Measurements from ENCODE around the gene PAK6.

PAK6 gene

DNA sequence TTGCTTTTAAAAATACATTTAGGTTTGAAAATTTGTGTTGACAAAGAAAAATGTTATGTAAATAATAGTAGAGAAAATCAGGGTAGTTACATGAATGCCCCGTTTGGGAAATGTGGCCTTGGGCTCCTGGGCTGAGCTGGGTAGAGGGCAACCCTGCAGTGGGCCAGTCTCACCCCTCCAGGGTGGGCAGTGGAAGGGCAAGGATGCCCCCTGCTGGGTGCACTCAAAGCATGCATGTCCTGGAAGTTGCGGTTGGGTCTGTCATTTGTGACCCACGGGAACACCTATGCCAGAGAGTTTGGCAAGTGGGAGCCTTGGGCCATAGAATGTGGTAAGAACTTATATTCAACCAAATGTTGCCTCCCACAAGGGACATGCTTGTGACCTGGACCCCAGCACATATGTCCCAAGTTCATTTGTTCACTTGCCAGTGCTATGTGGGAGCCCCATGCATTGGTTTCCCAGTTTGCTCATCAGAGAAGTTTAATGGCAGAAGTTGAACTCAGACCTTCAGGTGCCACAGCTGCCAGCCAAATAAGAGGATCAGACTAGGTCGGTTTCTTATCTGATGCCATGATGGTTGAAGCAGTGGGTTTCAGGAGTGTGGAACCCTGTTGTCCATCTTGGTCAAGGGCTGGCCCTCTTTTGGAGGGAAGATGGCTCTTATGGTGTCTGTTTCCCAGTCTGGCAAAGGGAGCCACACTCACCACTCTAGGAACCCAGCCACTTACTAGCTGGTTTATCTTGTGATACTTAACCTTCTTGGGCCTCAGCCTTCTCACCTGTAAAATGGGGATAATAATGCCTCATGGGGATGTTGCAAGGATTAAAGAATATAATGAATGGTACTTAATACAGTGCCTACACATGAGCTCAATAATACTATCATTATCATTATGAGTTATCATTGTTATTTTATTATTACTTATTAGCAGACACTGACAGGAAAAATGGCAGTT, 71.4 kb downstream of the PAK6 start:
- no peak for DNase-seq (ENCODE audit: low spot score)

DNA sequence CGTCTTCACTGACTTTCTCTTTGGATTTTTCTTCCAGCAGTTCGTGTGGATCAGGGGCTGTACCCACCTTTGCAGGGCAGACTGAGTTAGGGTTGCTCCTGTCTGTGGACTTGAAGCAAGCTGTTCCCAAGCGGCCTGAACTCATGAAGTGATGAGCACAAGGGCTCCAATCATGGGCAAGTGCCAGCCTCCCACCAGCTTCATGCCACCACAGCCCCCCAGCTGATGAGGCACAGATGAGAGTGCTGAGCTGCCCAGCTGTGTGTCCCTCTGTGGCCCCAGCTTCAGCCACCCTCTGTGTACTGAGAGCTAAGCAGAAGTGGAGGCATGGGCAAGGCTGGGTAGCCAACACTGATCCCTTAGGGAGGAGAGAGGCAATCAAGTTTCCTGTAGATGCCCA, 72.1 kb downstream of the PAK6 start:
- no peak for DNase-seq (ENCODE audit: low spot score)

GRCh38 chr15:40312370-40313158, 73.7 kb downstream of the PAK6 start:
- DNase-seq (ENCODE audit: low spot score): no peak

DNA sequence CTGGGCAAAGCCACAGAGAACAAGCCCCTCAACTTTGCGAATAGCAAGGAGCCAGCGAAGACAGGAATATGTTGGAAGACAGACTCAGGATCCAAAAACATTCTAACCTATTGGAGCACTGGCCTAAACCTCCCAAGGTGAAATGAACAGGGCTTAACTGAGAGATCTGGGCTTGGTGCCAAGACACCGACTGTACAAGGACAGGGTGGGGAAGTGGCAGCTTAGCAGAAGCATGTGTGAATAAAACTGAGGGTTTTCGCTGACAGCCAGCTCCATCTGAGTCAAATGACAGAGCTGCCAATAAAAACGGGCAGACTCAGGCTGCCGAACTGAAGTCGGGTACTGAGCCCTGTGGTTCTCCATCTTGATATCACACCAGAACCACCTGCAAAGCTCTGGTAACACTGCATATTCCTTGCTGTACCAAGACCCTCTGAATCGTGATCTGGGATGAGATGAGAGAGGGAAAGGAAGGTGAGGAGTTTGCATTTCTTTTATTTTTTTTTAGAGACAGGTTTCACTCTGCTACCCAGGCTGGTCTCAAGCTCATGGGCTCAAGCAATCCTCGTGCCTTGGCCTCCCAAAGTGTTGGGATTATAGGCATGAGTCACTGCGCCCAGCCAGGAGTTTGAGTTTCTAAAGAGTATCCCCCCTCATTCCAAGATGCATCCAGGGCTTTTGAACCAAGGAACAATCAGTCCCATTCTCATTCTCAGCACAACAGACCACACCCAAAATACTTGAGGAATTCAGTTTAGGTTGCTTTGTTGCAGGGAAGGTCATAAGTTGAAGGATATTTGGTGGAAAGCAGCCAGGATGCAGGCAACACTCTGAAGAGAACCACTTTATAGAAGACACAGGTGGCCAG, 74.9 kb downstream of the PAK6 start:
- DNase-seq (ENCODE audit: low spot score): no peak

- no peak for DNase-seq (ENCODE audit: low spot score)
Observed at GRCh38 chr15:40314723-40315276, 75.9 kb downstream of the PAK6 start.

DNA sequence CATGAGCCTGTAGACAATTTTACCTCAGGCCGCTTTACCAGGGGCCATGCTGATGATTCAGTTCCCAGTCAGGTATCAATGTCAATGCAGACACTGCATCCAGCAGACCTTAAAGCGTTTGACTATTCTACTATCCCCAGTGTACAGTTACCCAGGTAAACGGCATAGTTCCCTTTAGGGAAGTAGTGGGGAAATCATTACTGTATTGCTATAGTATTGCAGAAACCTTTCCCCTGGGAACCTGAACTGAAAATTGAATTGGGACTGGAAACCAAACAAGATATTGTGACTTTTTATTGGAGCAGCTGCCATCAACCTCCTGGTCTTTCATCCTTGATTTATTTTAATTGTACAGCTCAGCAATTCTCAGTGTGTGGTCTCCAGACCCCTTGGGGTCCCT, 78.1 kb downstream of the PAK6 start:
- no peak for DNase-seq (ENCODE audit: low spot score)

DNA sequence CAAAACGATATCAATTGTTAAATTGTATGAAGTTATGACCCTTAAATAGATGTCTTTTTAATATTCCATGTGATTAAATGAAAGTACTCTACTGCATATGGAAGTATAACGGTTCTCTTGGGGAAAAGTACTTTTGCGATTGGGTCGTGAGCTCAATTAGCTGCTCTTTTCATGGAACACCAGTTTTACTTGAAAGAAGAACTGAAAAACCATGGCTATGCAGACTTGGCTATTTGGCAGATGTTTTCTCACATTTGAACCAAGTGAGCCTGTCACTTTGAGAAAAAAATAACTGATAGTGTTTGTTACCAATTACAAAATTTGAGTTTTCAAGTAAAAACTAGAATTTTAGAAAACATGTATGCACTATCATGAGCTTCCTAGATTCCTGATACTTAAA, 78.7 kb downstream of the PAK6 start:
- DNase-seq (ENCODE audit: low spot score): no peak

- DNase-seq (ENCODE audit: low spot score): no peak
Observed at GRCh38 chr15:40320409-40320808, 81.5 kb downstream of the PAK6 start.

DNA sequence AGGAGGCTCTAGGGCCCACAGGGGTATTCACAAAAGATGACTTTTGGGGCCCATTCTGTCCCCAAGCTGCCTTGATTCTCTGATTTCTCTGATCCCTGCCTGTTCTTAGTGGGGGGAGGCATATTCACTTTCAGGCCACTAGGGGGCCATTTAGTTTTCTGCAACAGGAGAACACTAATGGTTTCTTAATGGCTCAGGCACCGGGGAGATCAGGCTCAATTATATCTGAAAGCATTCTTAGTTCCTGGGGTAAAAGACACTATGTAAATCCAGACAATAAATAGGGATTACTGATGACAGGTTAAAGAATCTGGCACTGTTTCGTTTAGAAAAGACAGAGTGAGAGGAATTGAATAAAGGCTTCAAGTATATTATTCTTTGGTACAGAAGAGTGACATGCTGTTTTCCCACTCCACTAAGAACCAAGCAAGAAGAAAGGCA, 82.1 kb downstream of the PAK6 start:
- peak; percentile 81 for DNase-seq (ENCODE audit: low spot score)

DNA sequence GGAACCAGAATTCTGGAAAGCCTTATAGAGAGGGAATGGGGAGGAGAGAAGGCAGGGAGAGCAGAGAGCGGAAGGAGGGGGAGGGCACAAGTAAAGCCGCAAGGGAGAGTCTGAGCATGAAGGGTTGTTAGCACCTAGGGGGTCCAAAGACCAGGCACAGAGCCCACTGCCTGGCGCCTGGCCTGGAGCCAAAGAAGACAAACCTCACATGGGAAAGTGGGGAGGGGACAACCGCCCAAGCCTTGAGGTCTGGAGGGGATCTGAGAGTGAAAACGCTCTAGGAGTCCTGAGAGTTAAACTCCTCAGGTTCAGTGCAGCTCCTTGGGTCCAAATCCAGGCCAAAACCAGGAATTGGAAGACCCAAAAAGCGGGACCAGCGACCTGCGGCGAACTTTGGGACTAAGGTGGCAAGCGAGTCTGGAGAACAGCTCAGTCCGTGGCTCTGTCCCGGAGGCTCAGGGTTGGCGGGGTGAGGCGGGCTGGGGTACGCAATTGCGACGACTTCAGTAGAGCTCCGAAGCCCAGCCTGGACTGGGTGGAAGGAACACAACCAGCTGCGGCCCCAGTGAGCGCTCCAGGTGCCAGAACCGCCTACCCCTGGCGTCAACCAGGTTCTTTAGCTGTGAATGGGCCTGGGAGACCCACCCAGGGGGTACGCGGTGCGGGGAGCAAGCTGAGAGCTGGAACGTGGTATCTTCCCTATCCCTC, 83.8 kb downstream of the PAK6 start:
- no peak for DNase-seq (ENCODE audit: low spot score)

GRCh38 chr15:40323239-40323952, 84.5 kb downstream of the PAK6 start, which contains the start of gene INAFM2:
INAFM2 (plus strand) TSS chr15:40323692; CDS start chr15:40324056, 364 bp downstream.
- peak; percentile 79 for DNase-seq (ENCODE audit: low spot score)

DNA sequence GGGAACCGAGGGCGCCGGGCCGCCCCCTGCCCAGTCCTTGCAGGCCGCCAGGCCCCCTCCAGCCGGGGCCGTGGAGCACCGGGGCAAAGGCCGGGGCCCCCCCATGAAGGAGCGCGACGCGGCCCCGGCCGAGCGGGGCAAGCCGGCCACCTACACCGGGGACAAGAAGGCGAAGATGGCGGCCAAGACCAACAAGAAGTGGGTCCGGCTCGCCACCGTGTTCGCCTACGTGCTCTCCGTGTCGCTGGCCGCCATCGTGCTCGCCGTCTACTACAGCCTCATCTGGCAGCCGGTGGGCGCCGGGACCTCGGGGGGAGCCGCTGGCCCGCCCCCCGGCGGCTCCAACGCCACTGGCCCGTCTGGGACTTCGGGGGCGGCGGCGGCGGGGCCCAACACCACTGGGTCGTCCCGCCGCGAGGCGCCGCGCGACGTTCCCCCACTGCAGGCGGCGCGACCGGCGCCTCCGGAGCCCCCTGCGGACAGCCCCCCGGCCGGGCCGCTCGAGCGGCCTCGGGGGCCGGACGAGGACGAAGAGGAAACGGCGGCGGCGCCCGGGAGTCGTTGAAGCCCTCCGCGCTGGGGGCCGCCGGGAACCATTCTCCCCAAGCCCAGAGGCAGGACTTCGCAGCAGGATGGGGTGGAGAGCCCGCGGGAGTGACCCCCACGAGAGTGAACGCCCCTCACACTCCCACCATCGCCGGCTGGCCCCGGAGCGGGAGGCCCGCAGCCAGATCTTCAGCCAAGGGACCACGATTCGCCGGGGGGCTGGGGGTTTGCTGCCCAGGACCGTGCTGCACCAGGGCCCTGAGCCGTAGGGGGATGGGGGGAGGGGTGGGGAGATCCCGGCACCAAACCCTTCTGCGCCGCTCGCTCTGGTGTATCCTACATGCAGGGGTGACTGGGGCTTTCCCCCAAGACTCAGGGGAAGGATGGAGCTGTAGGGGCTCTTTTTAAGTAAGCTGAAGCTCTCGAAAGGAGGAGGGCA, 85.4 kb downstream of the PAK6 start:
- DNase-seq (ENCODE audit: low spot score): no peak

DNA sequence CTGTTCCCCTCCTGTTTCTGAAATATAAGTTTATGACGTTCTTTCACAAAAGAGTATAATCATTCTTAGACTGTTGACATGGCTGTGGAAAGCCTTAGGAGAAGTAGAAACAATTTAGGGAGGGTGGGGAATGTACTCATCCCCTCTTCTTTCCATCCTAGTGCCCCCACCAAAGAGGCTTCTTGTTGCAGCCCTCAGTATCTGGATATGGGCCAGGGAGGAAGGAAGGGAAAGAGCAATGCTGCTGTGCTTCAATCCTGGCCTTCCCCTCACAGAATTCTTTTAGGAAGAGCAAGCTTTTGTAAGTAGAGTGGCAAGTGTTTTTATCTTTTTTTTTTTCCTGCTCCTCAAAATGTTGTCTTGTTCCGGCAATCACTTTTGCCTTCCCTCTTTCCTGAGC, 86.3 kb downstream of the PAK6 start:
- DNase-seq (ENCODE audit: low spot score): no peak

GRCh38 chr15:40325700-40326099, 86.8 kb downstream of the PAK6 start:
- DNase-seq (ENCODE audit: low spot score): no peak
